Measurements from ENCODE around the gene REST. TPM values are rescaled to one million over a fixed set of nuclear protein-coding genes. Genes with fewer than 3 reads are reported as not detected.

Gene REST
- total and polyA plus RNA-seq, 9 of the 15 experiments (the other 6 are each of a cell fraction or from before 2014, with no cell fraction given), result 2.9 to 24.0 (median 19.2) TPM

DNA sequence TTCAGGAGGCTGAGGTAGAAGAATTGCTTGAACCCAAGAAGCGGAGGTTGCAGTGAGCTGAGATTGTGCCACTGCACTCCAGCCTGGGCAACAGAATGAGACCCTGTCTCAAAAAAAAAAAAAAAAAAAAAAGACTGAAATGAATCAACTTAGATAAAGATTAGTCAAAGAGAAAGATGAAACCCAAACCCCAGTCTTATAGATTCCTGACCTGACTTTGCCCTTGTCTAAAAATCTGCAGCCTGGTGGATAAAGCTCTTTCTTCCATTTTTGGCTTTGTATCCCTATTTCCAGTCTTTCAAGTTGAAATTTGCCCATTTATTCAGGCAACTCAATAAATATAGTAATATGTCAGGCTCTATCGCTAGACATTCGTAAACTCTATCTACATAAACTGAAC is 46.9 kb upstream of the REST start:
- WGBS (ENCODE audit: insufficient coverage, low coverage, missing lambda C conversion rate), result 2% methylated on average over 3 of the region's 3 CpGs
- FAIRE-seq (no peak), DNase-seq (ENCODE audit: extremely low read depth in 1 of 4, low spot score in 3 of 4) (no peak), ATAC-seq (no peak)
- H4K20me1 ChIP-seq (replicated peaks; ENCODE audit: control insufficient read depth, insufficient read depth, low read length), result no peaks in the 10 kb centered on the region
- H3K79me2 ChIP-seq (ENCODE audit: control insufficient read depth, insufficient read depth, low read length), result no peaks in the 10 kb centered on the region
- H3K27me3 ChIP-seq (ENCODE audit: control insufficient read depth in 2 of 2, insufficient read depth in 2 of 2, low read length in 2 of 2), result peaks cover 19 to 26% of the 10 kb centered on the region in 2 experiments
- no peak overlapping the region for H2AFZ ChIP-seq (ENCODE audit: low read depth, low read length)
- no peak overlapping the region for H3K4me3 ChIP-seq
- H3K4me1 ChIP-seq (replicated peaks in 1 of 2; ENCODE audit: control insufficient read depth in 2 of 2, insufficient read depth in 2 of 2, low read length in 2 of 2), result no peaks in the 10 kb centered on the region
- no peaks in the 10 kb centered on the region for H3K36me3 ChIP-seq (ENCODE audit: control insufficient read depth, insufficient read depth, low read length)
- H3K9me1 ChIP-seq (ENCODE audit: control insufficient read depth, insufficient read depth, low read length), result no peaks in the 10 kb centered on the region
- no TSS peak for BruUV-seq (replicated peaks)
- intact Hi-C loops (cut with micrococcal nuclease), result no loop called here
- in situ Hi-C loops (cut with MboI), result no loop called here
- H3K9me3 ChIP-seq (replicated peaks; ENCODE audit: control insufficient read depth, insufficient read depth, low read depth, low read length), result no peaks in the 10 kb centered on the region
- H3K9ac ChIP-seq (ENCODE audit: insufficient read depth in 1 of 2, low read depth in 2 of 2, low read length in 2 of 2), result no peak overlapping the region
- ChIA-PET CTCF (ENCODE audit: low intra/inter-chr PET ratio) (no interaction called here), POLR2A (interaction anchor here (1.0 kb wide), 1 partner anchor 9 kb away, joined by 3 read pairs; no protein-coding TSS in a partner anchor)
- no peak overlapping the region for H3K27ac ChIP-seq (ENCODE audit: extremely low read depth, low read depth, low read length)
- H3K4me2 ChIP-seq (ENCODE audit: insufficient read depth, low read length), result no peak overlapping the region
- no peak for TF ChIP-seq SMAD1 (IDR thresholded peaks at IDR 0.05; ENCODE audit: low read depth, low read length, partially characterized antibody)
- TF ChIP-seq IFI16 (CRISPR knock-in tag; IDR thresholded peaks at IDR 0.05), result no peak
- TF ChIP-seq ZSCAN32 (CRISPR knock-in tag; IDR thresholded peaks at IDR 0.05), result no peak
- no peak for TF ChIP-seq ZNF57 (CRISPR knock-in tag; IDR thresholded peaks at IDR 0.05)
- TF ChIP-seq CEBPB (tag; IDR thresholded peaks at IDR 0.05), result no peak
- TF ChIP-seq, protein P1, sequence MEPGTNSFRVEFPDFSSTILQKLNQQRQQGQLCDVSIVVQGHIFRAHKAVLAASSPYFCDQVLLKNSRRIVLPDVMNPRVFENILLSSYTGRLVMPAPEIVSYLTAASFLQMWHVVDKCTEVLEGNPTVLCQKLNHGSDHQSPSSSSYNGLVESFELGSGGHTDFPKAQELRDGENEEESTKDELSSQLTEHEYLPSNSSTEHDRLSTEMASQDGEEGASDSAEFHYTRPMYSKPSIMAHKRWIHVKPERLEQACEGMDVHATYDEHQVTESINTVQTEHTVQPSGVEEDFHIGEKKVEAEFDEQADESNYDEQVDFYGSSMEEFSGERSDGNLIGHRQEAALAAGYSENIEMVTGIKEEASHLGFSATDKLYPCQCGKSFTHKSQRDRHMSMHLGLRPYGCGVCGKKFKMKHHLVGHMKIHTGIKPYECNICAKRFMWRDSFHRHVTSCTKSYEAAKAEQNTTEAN (CRISPR knock-in tag; IDR thresholded peaks at IDR 0.05), result no peak
- TF ChIP-seq, protein P2, sequence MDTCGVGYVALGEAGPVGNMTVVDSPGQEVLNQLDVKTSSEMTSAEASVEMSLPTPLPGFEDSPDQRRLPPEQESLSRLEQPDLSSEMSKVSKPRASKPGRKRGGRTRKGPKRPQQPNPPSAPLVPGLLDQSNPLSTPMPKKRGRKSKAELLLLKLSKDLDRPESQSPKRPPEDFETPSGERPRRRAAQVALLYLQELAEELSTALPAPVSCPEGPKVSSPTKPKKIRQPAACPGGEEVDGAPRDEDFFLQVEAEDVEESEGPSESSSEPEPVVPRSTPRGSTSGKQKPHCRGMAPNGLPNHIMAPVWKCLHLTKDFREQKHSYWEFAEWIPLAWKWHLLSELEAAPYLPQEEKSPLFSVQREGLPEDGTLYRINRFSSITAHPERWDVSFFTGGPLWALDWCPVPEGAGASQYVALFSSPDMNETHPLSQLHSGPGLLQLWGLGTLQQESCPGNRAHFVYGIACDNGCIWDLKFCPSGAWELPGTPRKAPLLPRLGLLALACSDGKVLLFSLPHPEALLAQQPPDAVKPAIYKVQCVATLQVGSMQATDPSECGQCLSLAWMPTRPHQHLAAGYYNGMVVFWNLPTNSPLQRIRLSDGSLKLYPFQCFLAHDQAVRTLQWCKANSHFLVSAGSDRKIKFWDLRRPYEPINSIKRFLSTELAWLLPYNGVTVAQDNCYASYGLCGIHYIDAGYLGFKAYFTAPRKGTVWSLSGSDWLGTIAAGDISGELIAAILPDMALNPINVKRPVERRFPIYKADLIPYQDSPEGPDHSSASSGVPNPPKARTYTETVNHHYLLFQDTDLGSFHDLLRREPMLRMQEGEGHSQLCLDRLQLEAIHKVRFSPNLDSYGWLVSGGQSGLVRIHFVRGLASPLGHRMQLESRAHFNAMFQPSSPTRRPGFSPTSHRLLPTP (IDR thresholded peaks at IDR 0.05; ENCODE audit: borderline replicate concordance, extremely low read depth, insufficient read length), result no peak
- no peak for TF ChIP-seq STAG1 (CRISPR knock-in tag; IDR thresholded peaks at IDR 0.05; ENCODE audit: borderline replicate concordance)
- no peak for TF ChIP-seq CBFB (CRISPR knock-in tag; IDR thresholded peaks at IDR 0.05)
- TF ChIP-seq KAT7 (CRISPR knock-in tag; IDR thresholded peaks at IDR 0.05; ENCODE audit: borderline replicate concordance), result no peak
- no peak for TF ChIP-seq KLF13 (tag; IDR thresholded peaks at IDR 0.05; ENCODE audit: borderline replicate concordance, low read depth)

Data from K562 (cell line).